Nephron (organoid): ENCODE measurements around the gene DNAH5.

ENCODE experiments used
- H3K27ac Mint-ChIP-seq, 3 experiments: 2 replicates each; pipeline ENCODE4 v1.8.0; 2020; ENCODE audit warnings: mixed read lengths in 3 of 3, mild to moderate bottlenecking in 2 of 3, moderate library complexity in 1 of 3
- H3K27me3 Mint-ChIP-seq: 2 replicates; pipeline ENCODE4 v1.8.0; 2021; ENCODE audit warnings: low read depth, mild to moderate bottlenecking, moderate library complexity, mixed read lengths
- H3K36me3 Mint-ChIP-seq: 2 replicates; pipeline ENCODE4 v1.8.0; 2020; ENCODE audit warnings: low read depth, mixed read lengths
- H3K4me1 Mint-ChIP-seq: 2 replicates; pipeline ENCODE4 v1.8.0; 2020; ENCODE audit warnings: mixed read lengths
- H3K4me3 Mint-ChIP-seq, 3 experiments: 2 replicates each; pipeline ENCODE4 v1.8.0; 2020; ENCODE audit warnings: mild to moderate bottlenecking in 3 of 3, mixed read lengths in 3 of 3, moderate library complexity in 2 of 3
- H3K9me3 Mint-ChIP-seq: 2 replicates; pipeline ENCODE4 v1.8.0; 2020; ENCODE audit warnings: mixed read lengths
- CTCF ChIP-seq, 3 experiments: fragments of 200-600 bp; sonication (generic); IDR thresholded peaks; one replicate each; pipeline ENCODE4 v1.5.0; 2021; ENCODE audit warnings: antibody characterized with exemption in 3 of 3; ENCODE audit not compliant: unreplicated experiment in 3 of 3

The DNAH5 gene

GRCh38 chr5:13664377-13664776 is 280.1 kb downstream of the DNAH5 start:
- no peak for TF ChIP-seq CTCF (IDR thresholded peaks at IDR 0.05; ENCODE audit: unreplicated experiment in 3 of 3)
- Mint-ChIP-seq H3K27ac (no peak overlapping the region), H3K27me3 (no peaks in the 10 kb centered on the region), H3K4me3 (no peak overlapping the region), H3K4me1 (no peaks in the 10 kb centered on the region), H3K9me3 (no peaks in the 10 kb centered on the region), H3K36me3 (no peaks in the 10 kb centered on the region)

- TF ChIP-seq CTCF (IDR thresholded peaks at IDR 0.05; ENCODE audit: unreplicated experiment in 3 of 3): no peak
- no peaks in the 10 kb centered on the region for H3K27me3 Mint-ChIP-seq
- no peaks in the 10 kb centered on the region for H3K36me3 Mint-ChIP-seq
- no peaks in the 10 kb centered on the region for H3K9me3 Mint-ChIP-seq
- H3K27ac Mint-ChIP-seq: no peak overlapping the region
- no peak overlapping the region for H3K4me3 Mint-ChIP-seq
- H3K4me1 Mint-ChIP-seq: no peaks in the 10 kb centered on the region
Measured at GRCh38 chr5:13662626-13663025, 281.9 kb downstream of the DNAH5 start.

GRCh38 chr5:13661272-13661671 is 283.2 kb downstream of the DNAH5 start:
- no peaks in the 10 kb centered on the region for H3K36me3 Mint-ChIP-seq
- no peaks in the 10 kb centered on the region for H3K4me1 Mint-ChIP-seq
- H3K27ac Mint-ChIP-seq: no peak overlapping the region
- no peaks in the 10 kb centered on the region for H3K27me3 Mint-ChIP-seq
- no peak overlapping the region for H3K4me3 Mint-ChIP-seq
- TF ChIP-seq CTCF (IDR thresholded peaks at IDR 0.05; ENCODE audit: unreplicated experiment in 3 of 3): no peak
- no peaks in the 10 kb centered on the region for H3K9me3 Mint-ChIP-seq

GRCh38 chr5:13660072-13660471 is 284.4 kb downstream of the DNAH5 start:
- Mint-ChIP-seq H3K27me3 (no peaks in the 10 kb centered on the region), H3K4me1 (no peaks in the 10 kb centered on the region), H3K9me3 (no peaks in the 10 kb centered on the region), H3K36me3 (no peaks in the 10 kb centered on the region), H3K27ac (no peak overlapping the region), H3K4me3 (no peak overlapping the region)
- peak in 1 of 3 experiments; percentile 29 for TF ChIP-seq CTCF (IDR thresholded peaks at IDR 0.05; ENCODE audit: unreplicated experiment in 3 of 3)

GRCh38 chr5:13659391-13659790 is 285.1 kb downstream of the DNAH5 start:
- Mint-ChIP-seq H3K27ac (no peak overlapping the region), H3K4me1 (no peaks in the 10 kb centered on the region), H3K9me3 (no peaks in the 10 kb centered on the region), H3K4me3 (no peak overlapping the region), H3K36me3 (no peaks in the 10 kb centered on the region), H3K27me3 (no peaks in the 10 kb centered on the region)
- no peak for TF ChIP-seq CTCF (IDR thresholded peaks at IDR 0.05; ENCODE audit: unreplicated experiment in 3 of 3)

GRCh38 chr5:13658761-13659160 is 285.7 kb downstream of the DNAH5 start:
- TF ChIP-seq CTCF (IDR thresholded peaks at IDR 0.05; ENCODE audit: unreplicated experiment in 3 of 3): no peak

More at GRCh38 chr5:13658761-13659160, 285.7 kb downstream of the DNAH5 start:
- Mint-ChIP-seq H3K27ac (no peak overlapping the region), H3K4me3 (no peak overlapping the region), H3K27me3 (no peaks in the 10 kb centered on the region), H3K4me1 (no peaks in the 10 kb centered on the region), H3K36me3 (no peaks in the 10 kb centered on the region), H3K9me3 (no peaks in the 10 kb centered on the region)
